GM19351 (cell line): Measurements from ENCODE around the gene ITPR2.
"Not testable (repeated sequence)": the region's sequence is repeated elsewhere in the genome, so short reads cannot be mapped to it uniquely, and the experiment has no call there.

Experiments
- ATAC-seq: cut with Tn5 transposase; IDR thresholded peaks from one replicate; pipeline ENCODE4 v1.9.1; 2021; ENCODE audit warnings: mild to moderate bottlenecking, moderate library complexity; ENCODE audit not compliant: unreplicated experiment

Gene ITPR2

GRCh38 chr12:26851031-26851809 lies 18.2 kb upstream of the ITPR2 start:
- no peak for ATAC-seq

- ATAC-seq: no peak
Measured at GRCh38 chr12:26848156-26848825, 15.3 kb upstream of the ITPR2 start.

- no peak for ATAC-seq
Measured at GRCh38 chr12:26847431-26847830, 14.4 kb upstream of the ITPR2 start.

- ATAC-seq: no peak
Measured at GRCh38 chr12:26846416-26846815, 13.4 kb upstream of the ITPR2 start.

GRCh38 chr12:26845984-26846383 lies 13.0 kb upstream of the ITPR2 start:
- no peak for ATAC-seq

GRCh38 chr12:26845057-26845666 lies 12.2 kb upstream of the ITPR2 start:
- no peak for ATAC-seq

- no peak for ATAC-seq
Measured at GRCh38 chr12:26843311-26843710, 10.3 kb upstream of the ITPR2 start.

- ATAC-seq: no peak
Measured at GRCh38 chr12:26841085-26841484, 8.1 kb upstream of the ITPR2 start.

GRCh38 chr12:26839512-26839911 lies 6.5 kb upstream of the ITPR2 start:
- ATAC-seq: no peak

- no peak for ATAC-seq
Measured at GRCh38 chr12:26838888-26839416, 6.0 kb upstream of the ITPR2 start.

GRCh38 chr12:26836201-26836600 lies 3.2 kb upstream of the ITPR2 start:
- ATAC-seq: no peak

- ATAC-seq: not testable (repeated sequence)
Measured at GRCh38 chr12:26834503-26835060, 1.6 kb upstream of the ITPR2 start.

GRCh38 chr12:26833743-26834490 lies 923 bp upstream of the ITPR2 start:
- peak; percentile 30 for ATAC-seq

GRCh38 chr12:26831951-26832821 lies 808 bp downstream of the ITPR2 start:
- peak; percentile 56 for ATAC-seq

- ATAC-seq: no peak
Measured at GRCh38 chr12:26830783-26831551, 2.0 kb downstream of the ITPR2 start.

GRCh38 chr12:26830363-26830762 lies 2.6 kb downstream of the ITPR2 start:
- no peak for ATAC-seq

GRCh38 chr12:26828280-26829073 lies 4.5 kb downstream of the ITPR2 start:
- ATAC-seq: no peak

GRCh38 chr12:26826437-26826836 lies 6.6 kb downstream of the ITPR2 start:
- ATAC-seq: no peak
